GM12878 (cell line): ENCODE results near the gene STX16. TPM values are rescaled to one million over a fixed set of nuclear protein-coding genes. Genes with fewer than 3 reads are reported as not detected.

Experiments used
- ATAC-seq: fragments of 200-7000 bp; cut with Tn5 transposase; 3 replicates; pipeline ENCODE4 v1.9.1; 2020; ENCODE audit warnings: mild to moderate bottlenecking, moderate library complexity
- BruUV-seq: library from RNA; stranded (reverse); fragments of 400-500 nt; replicated peaks from 2 replicates; lab custom pipeline; 2021; lab: Mats Ljungman, UMichigan
- CTCF ChIA-PET: fragments of 300-600 bp; sonication (Branson Sonifier 250); formaldehyde crosslinking; extraction: SDS; loops from one replicate; lab custom pipeline; 2021; ENCODE audit warnings: inconsistent platforms; lab: Yijun Ruan, JAX
- POLR2A ChIA-PET: fragments of 350-600 bp; formaldehyde crosslinking; extraction: SDS; loops from one replicate; lab custom pipeline; 2021; ENCODE audit warnings: inconsistent platforms; lab: Charles Lee
- RAD21 ChIA-PET: fragments of 300-600 bp; sonication (Branson Sonifier 250); formaldehyde crosslinking; loops from one replicate; lab custom pipeline; 2023; ENCODE audit warnings: antibody characterized with exemption; ENCODE audit not compliant: unreplicated experiment; lab: Charles Lee
- SMC1A ChIA-PET: fragments of 300-600 bp; sonication (Branson Sonifier 250); formaldehyde crosslinking; loops from one replicate; lab custom pipeline; 2023; ENCODE audit not compliant: unreplicated experiment, uncharacterized antibody; lab: Charles Lee
- DNase-seq: peaks from one replicate; pipeline ENCODE4 v3.0.0-alpha.2; 2011; ENCODE audit warnings: low read depth, low spot score
- FAIRE-seq: peaks from 3 replicates; lab custom pipeline; 2011; peaks lifted over from hg19 to GRCh38; lab: Jason Lieb, UNC
- H2AFZ ChIP-seq: 2 replicates; pipeline ENCODE4 v1.6.0; 2011; ENCODE audit warnings: low read depth, low read length, control low read depth; ENCODE audit not compliant: control insufficient read depth
- H3K27ac ChIP-seq: 2 replicates; pipeline ENCODE4 v1.5.1; 2011; ENCODE audit warnings: control low read depth; ENCODE audit not compliant: control insufficient read depth, insufficient read depth
- H3K27me3 ChIP-seq, 2 experiments: replicated peaks in 1 of 2; 2 replicates each; pipeline versions ENCODE4 v1.6.0 to v1.6.1; 2011; ENCODE audit warnings: low read length in 1 of 2; ENCODE audit not compliant: control insufficient read depth in 2 of 2, insufficient read depth in 2 of 2
- H3K36me3 ChIP-seq, 2 experiments: 2 replicates each; pipeline ENCODE4 v1.5.1; 2011; ENCODE audit warnings: low read length in 1 of 2; ENCODE audit not compliant: control insufficient read depth in 2 of 2, insufficient read depth in 2 of 2
- H3K4me1 ChIP-seq: 2 replicates; pipeline ENCODE4 v1.6.1; 2011; ENCODE audit warnings: mild to moderate bottlenecking, low read length, moderate library complexity, mixed read lengths; ENCODE audit not compliant: control insufficient read depth, insufficient read depth
- H3K4me2 ChIP-seq: 2 replicates; pipeline ENCODE4 v1.6.0; 2011; ENCODE audit warnings: control low read depth; ENCODE audit not compliant: control insufficient read depth, insufficient read depth
- H3K4me3 ChIP-seq: fragments of 200-600 bp; sonication (generic); 2 replicates; pipeline ENCODE4 v1.5.1; 2016
- H3K79me2 ChIP-seq: 2 replicates; pipeline ENCODE4 v1.6.0; 2011; ENCODE audit warnings: low read length; ENCODE audit not compliant: control insufficient read depth, insufficient read depth
- H3K9ac ChIP-seq: 2 replicates; pipeline ENCODE4 v1.8.0; 2011; ENCODE audit warnings: low read length, control low read depth, mixed read lengths; ENCODE audit not compliant: control insufficient read depth, insufficient read depth
- H3K9me3 ChIP-seq: replicated peaks from 3 replicates; pipeline ENCODE4 v1.5.1; 2011; ENCODE audit warnings: mild to moderate bottlenecking, low read length; ENCODE audit not compliant: control insufficient read depth, insufficient read depth
- H4K20me1 ChIP-seq: 2 replicates; pipeline ENCODE4 v1.6.0; 2011; ENCODE audit not compliant: control insufficient read depth, insufficient read depth
- EGR1 ChIP-seq, 2 experiments: IDR thresholded peaks; 1 replicate in 1 of 2; 2 replicates in 1 of 2; pipeline ENCODE4 v1.6.1; 2011 to 2012; ENCODE audit warnings: low read depth in 2 of 2, low read length in 2 of 2, borderline replicate concordance in 1 of 2, mild to moderate bottlenecking in 1 of 2, moderate library complexity in 1 of 2
- KLF5 ChIP-seq: fragments of 450-650 bp; IDR thresholded peaks from 2 replicates; pipeline ENCODE4 v1.6.1; 2014; ENCODE audit warnings: mild to moderate bottlenecking; ENCODE audit not compliant: partially characterized antibody
- POLR2AphosphoS5 ChIP-seq: IDR thresholded peaks from 2 replicates; pipeline ENCODE4 v1.6.1; 2011; ENCODE audit warnings: mild to moderate bottlenecking, low read length, inconsistent platforms
- RBBP5 ChIP-seq: fragments of 200-600 bp; sonication (generic); conservative IDR thresholded peaks from 2 replicates; pipeline ENCODE4 v1.6.1; 2016
- RUNX3 ChIP-seq: IDR thresholded peaks from 2 replicates; pipeline ENCODE4 v1.6.1; 2012; ENCODE audit warnings: low read length, inconsistent platforms
- SMAD5 ChIP-seq: IDR thresholded peaks from 2 replicates; pipeline ENCODE4 v1.6.1; 2016; ENCODE audit warnings: antibody characterized with exemption, low read depth
- TARDBP ChIP-seq: IDR thresholded peaks from 2 replicates; pipeline ENCODE4 v1.6.1; 2016; ENCODE audit warnings: borderline replicate concordance
- YY1 ChIP-seq: IDR thresholded peaks from 2 replicates; pipeline ENCODE4 v1.6.1; 2011; ENCODE audit warnings: low read depth, mild to moderate bottlenecking, low read length
- ZBED1 ChIP-seq: IDR thresholded peaks from 2 replicates; pipeline ENCODE4 v1.6.1; 2016; ENCODE audit warnings: borderline replicate concordance
- ZZZ3 ChIP-seq: IDR thresholded peaks from 2 replicates; pipeline ENCODE4 v1.6.1; 2011; ENCODE audit warnings: low read depth; ENCODE audit not compliant: control insufficient read depth, insufficient read length
- WGBS: methylation state at CpG from one replicate; pipeline ENCODE4 v1.1.6; 2016; ENCODE audit warnings: low lambda C conversion rate; ENCODE audit not compliant: insufficient replicate concordance, insufficient coverage; ENCODE audit errors: missing lambda C conversion rate; 5-methylcytosine and 5-hydroxymethylcytosine counted together
- in situ Hi-C: fragments of 300-500 bp; cut with MboI; formaldehyde crosslinking; loops from 9 replicates; pipeline ENCODE4 v1.14.3; 2018; ENCODE audit warnings: mixed read lengths
- intact Hi-C: fragments of 100-400 bp; cut with micrococcal nuclease; formaldehyde crosslinking; loops from one replicate; pipeline ENCODE4 v1.14.2; 2022; ENCODE audit not compliant: unreplicated experiment
- polyA plus RNA-seq, 11 experiments: library from polyadenylated mRNA; depleted of rRNA in 4 of 11; unstranded in 6 of 11; stranded (reverse) in 5 of 11; fragments of >200 nt; fragmentation: Nextera tagmentation in 4 of 11; fragmentation: Illumina TruSeq in 1 of 11; extraction: Ambion mirVana in 4 of 11; extraction: Trizol in 1 of 11; gene quantifications; 1 replicate in 1 of 11; 2 replicates in 10 of 11; pipeline versions ENCODE4 v1.2.1 to v1.2.3, GENCODE V29; 2011 to 2016; ENCODE audit warnings: inconsistent platforms in 2 of 11, missing spikeins in 2 of 11, low read depth in 1 of 11
- total RNA-seq, 4 experiments: library from RNA; depleted of rRNA in 3 of 4; stranded (reverse); fragments of >200 nt in 3 of 4; fragmentation: Illumina TruSeq in 1 of 4; extraction: Trizol in 1 of 4; gene quantifications; 2 replicates each; pipeline versions ENCODE4 v1.2.1 to v1.2.3, GENCODE V29; 2013 to 2021
- TF ChIP-seq, protein P1 (sequence below): IDR thresholded peaks from 2 replicates; pipeline ENCODE4 v1.6.1; 2012; ENCODE audit warnings: low read depth, low read length, improper control_type of control experiment
- TF ChIP-seq, protein P2 (sequence below): IDR thresholded peaks from 2 replicates; pipeline ENCODE4 v1.6.1; 2012; ENCODE audit warnings: low read depth, low read length, improper control_type of control experiment
- TF ChIP-seq, protein P3 (sequence below): IDR thresholded peaks from 2 replicates; pipeline ENCODE4 v1.6.1; 2012; ENCODE audit warnings: low read length, inconsistent platforms

Gene STX16
- total and polyA plus RNA-seq, 10 of the 15 experiments (the other 5 are each of a cell fraction or from before 2014, with no cell fraction given): 6.3 to 68.4 (median 35.8) TPM

DNA sequence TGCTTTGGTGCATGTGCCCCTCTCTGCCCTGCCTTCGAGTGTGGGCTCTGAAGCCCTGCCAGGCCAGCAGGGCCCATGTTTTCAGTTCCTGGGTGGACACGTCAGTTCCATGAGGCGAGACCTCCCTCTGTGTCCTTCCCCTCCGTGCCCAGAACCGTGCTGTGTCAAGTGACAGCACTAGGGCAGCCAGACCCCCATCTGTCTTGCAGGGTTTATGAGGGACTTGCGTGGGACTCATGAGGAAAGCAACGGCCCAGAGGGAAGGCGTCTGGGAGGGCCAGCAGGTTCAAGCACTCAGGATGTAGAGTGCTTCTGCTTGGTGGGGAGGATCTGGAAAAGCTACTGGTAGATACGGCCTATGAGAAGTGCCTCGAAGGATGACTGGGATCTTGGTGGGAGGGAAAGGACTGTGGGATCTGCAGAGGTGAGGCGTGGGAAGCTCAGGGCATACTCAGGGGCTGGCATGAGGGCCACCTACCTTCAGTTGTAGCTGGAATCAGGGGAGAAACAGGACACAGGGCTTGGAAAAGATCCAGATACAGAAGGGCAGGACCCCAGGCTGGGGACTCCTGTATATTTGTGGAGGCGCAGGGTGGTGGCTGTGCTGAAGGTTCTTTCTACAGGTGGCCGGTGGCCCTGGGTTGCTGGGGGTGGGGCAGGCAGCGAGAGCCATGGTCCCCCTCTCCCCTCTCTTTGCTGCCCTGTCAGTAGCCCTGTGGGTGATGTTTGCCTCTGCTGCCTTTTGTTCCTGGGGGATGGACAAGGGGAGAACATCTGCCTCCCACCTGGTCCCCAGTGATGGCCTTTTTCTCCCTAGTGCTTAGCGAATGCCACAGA is 47.0 kb downstream of the STX16 start:
- no TSS peak for BruUV-seq
- Histone ChIP-seq H3K4me2 (no peak overlapping the region), H3K27ac (no peak overlapping the region), H4K20me1 (no peaks in the 10 kb centered on the region), H3K4me1 (peaks cover 5% of the 10 kb centered on the region), H3K9me3 (no peaks in the 10 kb centered on the region), H3K27me3 (no peaks in the 10 kb centered on the region), H3K4me3 (no peak overlapping the region), H3K79me2 (no peaks in the 10 kb centered on the region; the same call in 1 of the 2 replicates), H3K9ac (no peak overlapping the region), H2AFZ (no peak overlapping the region), H3K36me3 (peaks cover 0 to 1% of the 10 kb centered on the region in 2 experiments; a peak in 2 of 4 replicates)
- no peak for FAIRE-seq
- intact Hi-C loops: loop anchor here (10.0 kb wide), 1 partner anchor 463 kb away; no protein-coding TSS in a partner anchor
- TF ChIP-seq TARDBP (no peak), ZBED1 (no peak), EGR1 (IDR thresholded peaks at IDR 0.05; ENCODE audit: borderline replicate concordance in 1 of 2, low read depth in 2 of 2, low read length in 2 of 2) (no peak), KLF5 (no peak), SMAD5 (no peak), POLR2AphosphoS5 (no peak), ZZZ3 (no peak), RUNX3 (no peak), YY1 (no peak), RBBP5 (no peak)
- TF ChIP-seq, protein P1, sequence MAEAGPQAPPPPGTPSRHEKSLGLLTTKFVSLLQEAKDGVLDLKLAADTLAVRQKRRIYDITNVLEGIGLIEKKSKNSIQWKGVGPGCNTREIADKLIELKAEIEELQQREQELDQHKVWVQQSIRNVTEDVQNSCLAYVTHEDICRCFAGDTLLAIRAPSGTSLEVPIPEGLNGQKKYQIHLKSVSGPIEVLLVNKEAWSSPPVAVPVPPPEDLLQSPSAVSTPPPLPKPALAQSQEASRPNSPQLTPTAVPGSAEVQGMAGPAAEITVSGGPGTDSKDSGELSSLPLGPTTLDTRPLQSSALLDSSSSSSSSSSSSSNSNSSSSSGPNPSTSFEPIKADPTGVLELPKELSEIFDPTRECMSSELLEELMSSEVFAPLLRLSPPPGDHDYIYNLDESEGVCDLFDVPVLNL: no peak
- TF ChIP-seq, protein P2, sequence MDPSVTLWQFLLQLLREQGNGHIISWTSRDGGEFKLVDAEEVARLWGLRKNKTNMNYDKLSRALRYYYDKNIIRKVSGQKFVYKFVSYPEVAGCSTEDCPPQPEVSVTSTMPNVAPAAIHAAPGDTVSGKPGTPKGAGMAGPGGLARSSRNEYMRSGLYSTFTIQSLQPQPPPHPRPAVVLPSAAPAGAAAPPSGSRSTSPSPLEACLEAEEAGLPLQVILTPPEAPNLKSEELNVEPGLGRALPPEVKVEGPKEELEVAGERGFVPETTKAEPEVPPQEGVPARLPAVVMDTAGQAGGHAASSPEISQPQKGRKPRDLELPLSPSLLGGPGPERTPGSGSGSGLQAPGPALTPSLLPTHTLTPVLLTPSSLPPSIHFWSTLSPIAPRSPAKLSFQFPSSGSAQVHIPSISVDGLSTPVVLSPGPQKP: no peak
- TF ChIP-seq, protein P3, sequence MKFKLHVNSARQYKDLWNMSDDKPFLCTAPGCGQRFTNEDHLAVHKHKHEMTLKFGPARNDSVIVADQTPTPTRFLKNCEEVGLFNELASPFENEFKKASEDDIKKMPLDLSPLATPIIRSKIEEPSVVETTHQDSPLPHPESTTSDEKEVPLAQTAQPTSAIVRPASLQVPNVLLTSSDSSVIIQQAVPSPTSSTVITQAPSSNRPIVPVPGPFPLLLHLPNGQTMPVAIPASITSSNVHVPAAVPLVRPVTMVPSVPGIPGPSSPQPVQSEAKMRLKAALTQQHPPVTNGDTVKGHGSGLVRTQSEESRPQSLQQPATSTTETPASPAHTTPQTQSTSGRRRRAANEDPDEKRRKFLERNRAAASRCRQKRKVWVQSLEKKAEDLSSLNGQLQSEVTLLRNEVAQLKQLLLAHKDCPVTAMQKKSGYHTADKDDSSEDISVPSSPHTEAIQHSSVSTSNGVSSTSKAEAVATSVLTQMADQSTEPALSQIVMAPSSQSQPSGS: no peak
- ChIA-PET POLR2A (no interaction called here), RAD21 (no interaction called here), CTCF (interaction anchor here (0.5 to 0.7 kb wide), 3 partner anchors 45 to 249 kb away, joined by 3 read pairs; no protein-coding TSS in a partner anchor), SMC1A (no interaction called here)
- ATAC-seq: no peak
- 95% methylated on average over 15 of the region's 15 CpGs for WGBS
- in situ Hi-C loops: loop anchor here (25.0 kb wide), 1 partner anchor 461 kb away; the partner anchor contains the start of gene ANKRD60
- no peak for DNase-seq
